NCI-H345 (cell line): ENCODE measurements around the gene SLC29A2.

Experiments
- DNase-seq: peaks from one replicate; lab custom pipeline; 2025; lab: John Stamatoyannopoulos, UW

SLC29A2 gene, protein sequence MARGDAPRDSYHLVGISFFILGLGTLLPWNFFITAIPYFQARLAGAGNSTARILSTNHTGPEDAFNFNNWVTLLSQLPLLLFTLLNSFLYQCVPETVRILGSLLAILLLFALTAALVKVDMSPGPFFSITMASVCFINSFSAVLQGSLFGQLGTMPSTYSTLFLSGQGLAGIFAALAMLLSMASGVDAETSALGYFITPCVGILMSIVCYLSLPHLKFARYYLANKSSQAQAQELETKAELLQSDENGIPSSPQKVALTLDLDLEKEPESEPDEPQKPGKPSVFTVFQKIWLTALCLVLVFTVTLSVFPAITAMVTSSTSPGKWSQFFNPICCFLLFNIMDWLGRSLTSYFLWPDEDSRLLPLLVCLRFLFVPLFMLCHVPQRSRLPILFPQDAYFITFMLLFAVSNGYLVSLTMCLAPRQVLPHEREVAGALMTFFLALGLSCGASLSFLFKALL

DNA sequence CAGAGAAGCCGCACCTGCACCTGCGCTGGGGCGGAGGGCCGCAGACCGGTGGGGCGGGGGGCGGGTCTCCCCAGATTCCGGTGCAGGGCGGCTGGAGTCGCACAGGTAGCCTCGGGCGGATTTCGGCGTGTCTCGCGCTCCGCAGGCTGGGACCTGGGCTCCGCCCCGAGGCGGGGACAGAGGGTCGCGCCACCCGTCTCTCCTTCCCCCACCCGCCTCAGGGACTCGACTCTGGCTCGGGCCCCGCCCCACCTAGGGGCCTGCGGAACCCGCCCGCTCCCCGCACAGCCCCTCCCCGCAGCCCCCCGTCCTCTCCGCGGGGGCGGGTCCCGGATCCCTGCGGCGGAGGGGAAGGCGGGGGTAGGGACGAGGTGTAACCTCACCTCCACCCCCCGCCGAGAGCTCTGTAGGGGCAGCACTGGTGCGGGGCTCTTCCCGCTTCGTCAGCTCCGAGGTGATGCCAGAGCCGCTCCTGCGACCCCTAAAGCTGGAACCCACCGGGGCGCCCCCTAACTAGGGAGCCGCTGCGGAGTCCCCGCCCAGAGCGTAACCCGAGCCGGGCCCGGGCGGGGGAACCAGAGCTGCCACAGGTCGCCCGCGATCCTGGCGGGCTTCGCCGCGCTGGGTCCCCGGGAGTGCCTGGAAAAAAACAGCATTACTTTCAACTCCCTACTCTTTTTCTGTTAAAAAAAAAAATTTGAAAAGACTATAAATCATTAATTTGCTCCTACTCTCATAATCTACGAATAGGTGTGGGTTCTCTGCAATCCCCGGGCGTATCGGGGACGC is at the start of gene SLC29A2:
Gene SLC29A2, minus strand, starts transcription at position 134 of the 789 bp plus-strand sequence. CDS start 169 bp downstream, outside the sequence.
- peak; percentile 98 for DNase-seq

DNA sequence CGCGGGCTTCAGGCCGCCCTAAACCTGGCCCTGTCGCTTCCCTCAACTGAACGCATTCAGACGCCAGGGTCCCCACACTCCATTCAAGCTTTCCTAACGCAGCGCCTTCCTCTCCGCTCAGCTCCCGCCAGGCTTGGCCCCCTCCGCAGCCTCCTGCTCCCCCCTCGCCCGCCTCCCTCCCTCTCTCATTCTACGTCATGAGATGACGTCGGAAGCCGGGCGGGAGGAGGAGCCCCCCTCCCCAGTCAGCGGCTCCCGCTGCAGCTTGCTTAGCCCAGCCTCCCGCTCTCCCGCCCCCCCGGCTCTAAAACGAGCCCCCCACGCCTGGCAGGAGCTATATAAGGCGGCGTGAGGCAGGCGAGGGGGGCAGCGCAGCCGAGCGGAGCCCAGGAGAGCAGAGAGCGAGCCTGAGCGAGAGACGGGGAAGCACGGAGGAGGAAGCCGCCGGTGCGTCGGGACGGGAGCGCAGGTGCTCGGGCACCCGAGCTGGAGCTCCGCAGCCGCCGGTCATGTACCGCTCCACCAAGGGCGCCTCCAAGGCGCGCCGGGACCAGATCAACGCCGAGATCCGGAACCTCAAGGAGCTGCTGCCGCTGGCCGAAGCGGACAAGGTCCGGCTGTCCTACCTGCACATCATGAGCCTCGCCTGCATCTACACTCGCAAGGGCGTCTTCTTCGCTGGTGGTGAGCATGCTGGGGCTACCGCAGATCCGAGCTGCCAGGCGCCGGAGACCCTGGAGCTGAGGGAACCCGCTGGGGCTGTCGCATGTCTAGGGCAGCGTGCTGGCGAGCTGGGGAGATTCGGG is 49.3 kb upstream of the SLC29A2 start, which contains the start of gene NPAS4:
Gene NPAS4, plus strand, starts transcription at position 365 of the 806 bp plus-strand sequence. Its CDS starts 145 bp downstream, at position 510.
- DNase-seq: peak; percentile 81

DNA sequence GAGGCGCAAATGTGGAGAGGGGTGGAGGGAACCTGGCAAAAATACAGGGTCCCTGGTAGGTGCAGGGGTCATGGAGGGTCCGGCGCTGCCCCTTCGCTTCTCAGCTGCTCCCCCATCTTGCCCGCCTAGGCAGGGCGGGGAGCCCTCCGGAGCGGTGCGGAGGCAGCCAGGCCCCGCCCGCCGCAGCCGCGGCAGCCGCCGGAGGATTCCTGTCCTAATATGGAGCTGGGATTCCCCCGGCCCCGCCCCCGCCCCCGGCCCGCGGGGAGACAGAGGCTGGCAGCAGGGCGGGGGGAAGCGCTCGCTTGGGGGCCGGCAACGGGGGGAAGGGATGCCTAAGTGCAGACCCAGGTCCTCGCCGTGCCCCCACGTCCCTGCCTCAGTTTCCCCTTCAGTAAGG is 48.3 kb upstream of the SLC29A2 start:
- DNase-seq: peak; percentile 51

DNA sequence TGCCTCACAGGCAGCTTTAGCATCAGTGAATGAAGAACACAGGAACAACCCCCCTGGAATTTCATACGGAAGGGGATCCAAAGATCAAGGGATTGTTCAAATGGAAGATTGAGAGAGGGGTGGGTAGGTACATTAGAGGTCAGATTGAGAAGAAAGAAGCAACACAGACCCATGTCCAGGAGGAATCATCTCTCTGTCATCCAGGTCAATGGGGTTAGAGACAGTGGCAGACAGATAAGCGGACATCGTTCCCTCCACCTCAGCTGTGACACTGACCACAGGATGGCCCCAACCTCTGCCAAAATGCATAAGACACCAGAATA is 47.4 kb upstream of the SLC29A2 start:
- DNase-seq: no peak

DNA sequence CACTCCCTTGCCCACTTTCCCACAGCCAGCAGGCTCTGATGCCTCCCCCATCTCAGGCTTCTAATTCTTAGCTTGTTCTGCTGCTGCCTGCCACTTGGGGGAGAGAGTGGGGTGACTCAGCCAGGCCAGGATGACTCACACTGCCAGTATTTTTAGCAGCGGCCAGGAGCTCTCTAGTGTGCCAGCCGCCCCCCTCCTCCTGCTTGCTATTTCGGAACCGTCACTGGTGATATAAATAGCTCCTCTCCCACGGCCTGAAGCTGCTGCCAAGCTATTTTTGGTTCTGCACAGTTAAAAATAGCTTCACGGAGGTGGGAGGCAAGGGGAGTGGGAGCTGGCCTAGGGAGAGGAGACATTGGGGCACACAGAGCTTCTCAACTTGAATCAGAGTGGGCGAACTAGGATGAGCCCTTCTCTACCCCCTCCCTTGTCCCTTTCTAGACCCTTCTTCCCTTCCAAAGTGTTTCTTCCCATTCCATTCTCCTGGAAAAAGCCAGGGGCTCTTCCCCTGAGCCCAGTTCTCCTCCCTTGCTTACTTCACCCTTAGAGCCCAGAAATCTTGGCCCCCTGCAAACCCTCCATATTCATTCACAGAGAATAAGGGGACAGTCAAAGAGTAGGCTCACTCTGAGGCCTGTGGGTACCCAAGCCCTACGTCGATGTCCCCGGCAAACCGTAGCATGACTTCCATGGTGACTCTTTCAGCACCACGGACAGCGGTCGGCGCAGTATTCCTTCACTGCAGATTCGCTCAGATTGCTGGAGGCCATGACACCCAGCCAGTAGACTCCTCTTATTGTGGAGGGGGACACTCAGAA is 46.8 kb upstream of the SLC29A2 start:
- peak; percentile 73 for DNase-seq

DNA sequence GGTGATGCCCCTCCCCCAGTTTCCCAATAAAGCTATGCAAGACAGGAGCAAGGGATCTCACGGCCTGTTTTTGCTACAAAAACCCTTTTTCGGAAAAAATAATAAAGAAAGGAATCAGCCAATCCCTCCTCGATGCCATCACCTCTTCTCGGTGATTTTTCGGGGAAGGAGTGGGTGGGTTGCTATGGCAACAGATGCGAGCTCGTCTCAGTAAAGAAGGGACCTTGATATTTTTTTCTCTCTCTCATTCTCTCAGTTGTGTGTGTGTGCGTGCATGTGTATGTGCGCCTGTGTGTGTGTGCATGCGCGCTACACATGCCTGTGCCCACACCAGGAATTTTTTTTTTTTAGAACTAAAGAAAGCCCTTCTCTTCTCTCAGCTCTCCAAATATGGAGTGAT is 45.4 kb upstream of the SLC29A2 start:
- DNase-seq: no peak

DNA sequence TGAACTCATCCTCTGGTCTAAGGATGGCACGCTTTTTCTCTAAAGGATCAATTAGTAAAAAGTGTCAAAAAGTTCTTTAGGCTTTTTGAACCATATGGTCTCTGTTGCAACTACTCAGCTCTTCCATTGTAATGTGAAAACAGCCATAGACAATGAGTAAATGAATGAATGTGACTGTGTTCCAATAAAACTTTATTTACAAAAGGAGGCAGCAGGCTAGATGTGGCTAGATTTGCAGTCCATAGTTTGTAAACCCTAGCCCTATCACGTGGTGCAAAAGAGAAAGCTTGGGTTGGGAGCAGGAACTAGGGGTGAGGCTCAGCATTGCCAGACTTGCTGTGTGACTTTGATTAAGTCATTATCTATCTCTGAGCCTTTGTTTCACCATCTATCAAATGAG is 43.9 kb upstream of the SLC29A2 start:
- no peak for DNase-seq

DNA sequence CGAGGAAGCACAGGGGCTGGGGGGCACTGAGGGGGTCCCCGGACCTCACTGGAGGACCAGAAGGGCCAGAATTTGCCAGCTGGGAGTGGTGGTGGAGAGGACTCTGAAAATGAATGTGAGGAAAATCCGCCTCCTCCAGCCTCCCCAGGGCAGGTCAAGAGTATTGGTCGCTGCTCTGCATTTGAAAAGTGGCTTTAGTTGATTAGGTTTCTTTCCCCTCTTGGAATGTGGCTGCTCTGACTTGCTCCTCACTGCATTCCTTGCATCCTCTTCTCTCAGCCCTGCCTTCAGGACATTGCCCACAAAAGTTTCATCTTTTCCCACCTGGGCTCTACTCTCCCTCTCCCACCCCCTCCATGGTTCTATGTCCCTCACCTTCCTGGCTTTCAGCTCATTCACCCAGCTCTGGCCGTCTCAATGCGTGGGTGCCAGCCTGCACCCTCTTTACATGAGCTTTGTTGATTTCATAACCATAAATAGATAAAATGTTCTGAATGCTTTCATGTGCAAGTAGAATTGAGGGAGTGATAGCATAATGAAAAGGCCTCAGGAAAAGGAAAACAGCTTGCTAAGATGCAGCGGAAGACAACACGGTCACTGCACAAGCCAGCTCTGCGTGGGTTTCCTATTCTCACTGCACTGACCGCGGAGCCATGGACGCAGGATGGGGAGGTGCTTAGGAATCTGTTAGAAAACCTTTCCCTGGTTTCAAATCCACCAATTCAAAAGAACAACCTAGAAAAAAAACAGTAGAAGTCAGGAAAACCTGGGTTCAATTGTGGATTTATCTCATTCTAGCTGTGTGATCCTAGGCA is 42.8 kb upstream of the SLC29A2 start:
- DNase-seq: no peak

DNA sequence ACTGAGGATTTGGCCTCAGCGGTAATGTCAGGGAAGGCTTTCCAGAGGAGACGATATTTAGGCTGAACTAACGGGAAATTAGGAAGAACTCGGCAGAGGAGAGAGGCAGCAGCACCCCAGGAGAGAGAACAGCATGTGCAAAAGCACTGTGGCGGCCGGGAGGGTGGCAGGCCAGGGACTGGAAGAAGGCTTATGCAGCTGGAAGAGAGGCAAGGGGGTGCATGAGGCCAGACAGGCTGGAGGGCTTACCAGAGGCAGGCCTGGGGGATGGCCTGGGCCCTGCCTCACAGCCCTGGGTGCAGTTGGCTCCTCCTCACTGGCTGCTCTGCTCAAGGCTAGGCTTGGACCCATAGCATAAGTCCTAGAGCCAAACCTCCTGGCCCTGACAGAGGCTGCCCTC is 41.6 kb upstream of the SLC29A2 start:
- DNase-seq: no peak

DNA sequence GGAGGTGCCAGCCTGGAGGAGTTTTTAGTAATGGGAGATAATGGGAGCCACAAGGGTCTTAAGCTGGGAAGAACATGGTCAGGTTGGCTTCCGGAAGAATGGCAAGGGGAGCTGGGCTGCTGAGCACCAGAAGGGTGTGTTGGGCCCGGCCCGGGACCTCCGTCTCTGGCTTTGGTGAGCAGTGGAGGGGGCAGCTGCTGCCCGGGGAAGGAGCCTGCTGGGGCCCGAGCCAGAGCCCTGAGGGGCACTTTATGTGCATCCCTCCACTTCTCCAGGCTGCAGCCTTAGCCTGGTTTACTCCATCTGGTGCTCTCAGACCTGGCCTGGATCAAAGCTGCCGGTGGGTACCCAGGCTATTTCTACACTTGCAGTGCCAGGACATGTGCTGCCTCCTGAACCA is 40.5 kb upstream of the SLC29A2 start:
- DNase-seq: no peak

DNA sequence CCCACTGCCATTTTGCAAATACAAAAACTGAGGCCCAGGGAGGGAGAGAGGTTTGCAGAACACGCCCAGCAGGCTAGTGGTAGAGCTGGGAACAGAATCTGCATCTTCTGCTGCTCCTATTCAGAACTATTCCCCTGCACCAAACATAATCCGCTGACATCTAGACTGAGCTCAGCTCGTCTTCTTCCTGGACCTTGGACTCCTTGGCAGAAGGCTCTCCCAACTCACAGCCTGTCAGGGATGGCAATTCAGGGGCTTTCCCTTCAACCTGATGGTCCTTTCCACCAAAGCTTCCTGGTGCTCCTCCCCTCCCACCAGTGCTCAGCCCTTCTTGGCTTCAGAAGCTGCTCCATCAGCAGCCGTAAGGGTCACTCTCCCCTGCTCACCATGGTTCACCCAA is 39.8 kb upstream of the SLC29A2 start:
- DNase-seq: no peak

DNA sequence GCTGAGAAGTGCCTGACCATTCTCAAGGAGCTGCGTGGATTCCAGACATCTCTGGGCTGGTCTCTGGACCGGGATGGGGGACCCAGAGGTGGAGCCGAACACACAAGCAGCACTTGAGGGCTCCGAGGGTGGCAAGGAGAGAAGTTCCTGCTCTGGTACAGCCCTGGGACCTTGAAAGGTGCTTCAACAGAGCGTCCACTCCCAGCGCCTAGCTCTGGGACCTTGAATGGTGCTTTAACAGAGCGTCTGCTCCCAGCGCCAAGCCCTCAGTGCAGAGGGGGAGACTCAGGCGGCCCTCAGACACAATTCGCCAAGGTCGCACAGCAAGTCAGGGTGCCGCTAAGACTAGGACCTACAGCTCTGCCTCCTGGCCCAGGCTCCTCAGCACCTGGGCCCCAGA is 38.6 kb upstream of the SLC29A2 start:
- DNase-seq: no peak

DNA sequence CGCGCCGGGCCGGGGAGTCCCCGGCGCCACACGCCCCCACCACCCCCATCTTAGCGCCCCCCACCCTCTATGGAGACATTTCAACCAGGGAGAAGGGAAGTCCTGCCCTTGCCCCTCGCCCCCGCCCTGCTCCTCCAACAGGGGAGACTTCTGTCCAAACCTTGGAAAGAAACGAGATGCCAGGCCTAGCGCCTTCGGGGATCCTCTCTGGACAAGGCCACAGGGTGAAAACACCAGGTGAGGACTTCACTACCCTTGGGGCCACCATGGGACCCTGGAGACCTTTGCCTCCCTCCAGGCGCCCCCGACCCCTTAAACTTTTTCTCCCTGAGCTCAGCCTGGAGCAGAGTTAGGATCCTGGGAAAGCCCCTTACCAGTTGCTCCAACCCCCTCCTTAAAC is 37.7 kb upstream of the SLC29A2 start:
- no peak for DNase-seq

DNA sequence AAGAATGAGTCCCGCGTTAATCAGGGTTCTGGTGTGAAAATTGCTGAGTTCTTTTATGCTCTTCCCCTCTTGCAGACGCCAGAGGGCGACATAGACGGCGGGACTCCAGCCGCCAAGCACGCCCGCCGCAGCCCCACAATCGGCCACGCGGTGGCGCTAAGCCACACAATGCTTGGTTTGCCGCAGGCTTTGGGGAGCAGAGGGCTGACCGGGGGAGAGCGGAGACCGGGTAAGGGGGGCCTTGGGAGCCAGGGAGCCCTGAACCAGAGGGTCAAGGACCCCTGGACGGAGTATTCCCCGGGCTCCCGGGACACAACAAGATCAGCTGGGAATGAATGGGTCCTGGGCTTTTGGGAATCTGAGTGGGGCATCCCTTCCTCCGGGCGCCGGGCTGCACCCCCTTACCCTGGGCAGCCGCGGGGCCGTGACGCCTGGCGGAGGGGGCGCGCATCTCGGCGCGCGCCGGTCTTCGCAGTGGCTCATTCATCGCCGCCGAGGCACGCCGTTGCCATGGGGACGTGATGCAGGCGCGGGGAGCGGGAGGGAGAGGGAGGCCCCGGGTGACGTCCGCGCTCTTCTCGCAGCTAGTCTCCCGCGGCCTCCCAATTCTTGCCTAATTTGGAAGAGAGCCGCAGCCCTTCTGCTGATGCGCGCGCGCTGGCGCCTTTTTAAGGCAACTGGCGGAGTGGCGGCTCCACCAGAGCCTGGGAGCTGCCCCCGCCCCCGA is 37.1 kb upstream of the SLC29A2 start:
- DNase-seq: peak; percentile 83

DNA sequence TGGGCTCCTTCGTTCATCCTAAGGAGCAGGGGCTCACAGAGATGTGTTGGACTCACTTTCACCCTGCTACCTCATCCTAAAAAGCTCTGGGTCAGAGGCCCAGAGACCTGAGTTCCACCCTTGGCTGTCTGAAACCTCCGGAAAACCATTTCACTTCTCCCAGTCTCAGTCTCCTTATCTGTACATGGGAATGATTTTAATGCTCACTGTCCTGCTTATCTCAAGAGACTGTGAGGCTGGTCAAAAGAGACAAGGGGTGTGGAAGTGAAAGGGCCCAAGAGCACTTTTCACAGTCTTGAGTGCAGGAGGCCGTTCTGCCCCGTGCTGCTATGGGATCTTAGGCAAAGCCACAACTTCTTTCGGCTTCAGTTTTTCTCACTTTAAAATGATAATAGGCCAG is 36.1 kb upstream of the SLC29A2 start:
- DNase-seq: no peak

DNA sequence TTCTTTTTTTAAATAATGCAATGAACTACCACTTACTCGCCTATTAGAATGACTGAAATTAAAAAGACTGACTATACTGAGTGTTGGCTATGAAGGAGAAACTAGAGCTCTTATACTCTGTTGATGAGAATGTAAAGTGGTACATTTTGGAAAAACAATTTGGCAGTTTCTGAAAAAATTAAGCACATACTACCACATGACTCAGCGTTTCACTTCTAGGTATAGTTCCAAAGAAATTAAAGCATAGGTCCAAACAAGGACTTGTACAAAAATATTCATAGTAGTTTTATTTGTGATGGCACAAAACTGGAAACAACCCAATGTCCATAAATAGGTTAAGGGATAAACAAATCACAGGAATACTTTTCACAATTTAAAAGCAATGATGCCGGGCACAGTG is 22.4 kb upstream of the SLC29A2 start:
- no peak for DNase-seq

DNA sequence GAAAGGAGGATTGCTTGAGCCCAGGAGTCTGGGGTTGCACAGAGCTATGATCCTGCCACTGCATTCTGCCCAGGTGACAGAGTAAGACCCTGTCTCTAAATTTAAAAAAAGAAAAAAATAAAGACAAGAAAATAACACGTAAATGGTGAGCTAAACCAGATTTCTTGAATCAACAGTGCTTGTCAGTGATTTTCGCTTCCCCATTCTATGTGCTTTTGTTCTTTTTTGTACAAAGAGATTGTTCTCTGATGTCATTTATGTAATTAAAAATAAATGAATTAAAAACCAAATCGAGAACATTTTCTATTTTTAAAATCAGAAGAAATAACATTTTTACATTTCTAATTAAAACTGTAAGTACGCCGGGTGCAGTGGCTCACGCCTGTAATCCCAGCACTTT is 19.8 kb upstream of the SLC29A2 start:
- no peak for DNase-seq

DNA sequence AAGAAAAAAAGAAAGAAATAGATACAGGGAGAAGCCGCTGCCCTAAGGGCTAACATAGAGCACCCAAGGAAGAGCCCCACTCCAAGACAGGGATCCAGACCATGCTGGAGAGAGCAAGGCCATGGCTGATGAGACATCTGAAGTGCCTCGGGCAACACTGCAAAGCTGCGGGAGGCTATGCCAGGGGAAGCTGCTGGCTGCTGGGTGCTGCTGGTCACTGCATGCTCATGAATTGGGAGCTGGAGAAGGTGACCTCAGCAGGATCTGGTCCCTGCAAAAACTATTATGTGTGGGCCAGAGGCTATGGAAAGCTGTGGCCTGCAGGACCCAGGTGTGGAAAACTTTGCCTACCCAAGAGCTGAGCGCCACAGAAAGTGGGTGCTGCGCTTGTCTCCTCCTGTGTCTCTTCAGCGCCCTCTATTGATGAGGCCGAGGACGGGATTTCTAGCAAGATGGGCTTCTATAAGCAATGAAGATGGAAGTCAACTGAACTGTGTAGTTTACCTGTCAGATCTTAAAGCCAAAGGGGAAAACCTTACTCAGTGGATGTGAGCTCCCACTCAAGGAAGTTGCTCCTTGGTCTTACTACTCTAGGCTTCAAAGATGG is 17.3 kb upstream of the SLC29A2 start:
- peak; percentile 82 for DNase-seq
